Stimulated activated CD4-positive, alpha-beta T cell treated with anti-CD3 and anti-CD28 coated beads, Interleukin-12 subunit alpha, Interleukin-12 subunit beta, amount 100 ng/mL, for 4 hours (primary cell): ENCODE data around the gene ATRN.
"Not testable (repeated sequence)": the region's sequence is repeated elsewhere in the genome, so short reads cannot be mapped to it uniquely, and the experiment has no call there.

Experiments used
- DNase-seq: peaks from one replicate; pipeline ENCODE4 v3.0.0-alpha.2; 2020

The ATRN gene

DNA sequence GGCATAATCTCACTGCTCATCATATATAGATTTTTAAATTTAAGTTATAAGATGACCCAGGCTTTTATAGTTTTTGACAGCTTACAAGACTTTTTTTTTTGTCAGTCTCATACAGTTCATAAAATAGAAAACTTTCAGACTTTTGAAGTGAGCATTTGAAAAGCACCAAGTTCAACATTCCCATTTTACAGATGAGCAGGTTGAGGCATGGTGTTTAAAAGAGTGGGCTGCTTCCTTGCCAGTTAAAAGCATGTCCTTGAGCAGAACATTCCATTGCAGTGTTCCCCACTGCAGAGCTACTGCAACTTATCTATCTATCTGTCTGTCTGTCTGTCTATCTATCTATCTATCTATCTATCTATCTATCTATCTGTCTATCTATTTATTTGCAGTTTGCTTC lies 105.5 kb downstream of the ATRN start:
- DNase-seq, result no peak

DNA sequence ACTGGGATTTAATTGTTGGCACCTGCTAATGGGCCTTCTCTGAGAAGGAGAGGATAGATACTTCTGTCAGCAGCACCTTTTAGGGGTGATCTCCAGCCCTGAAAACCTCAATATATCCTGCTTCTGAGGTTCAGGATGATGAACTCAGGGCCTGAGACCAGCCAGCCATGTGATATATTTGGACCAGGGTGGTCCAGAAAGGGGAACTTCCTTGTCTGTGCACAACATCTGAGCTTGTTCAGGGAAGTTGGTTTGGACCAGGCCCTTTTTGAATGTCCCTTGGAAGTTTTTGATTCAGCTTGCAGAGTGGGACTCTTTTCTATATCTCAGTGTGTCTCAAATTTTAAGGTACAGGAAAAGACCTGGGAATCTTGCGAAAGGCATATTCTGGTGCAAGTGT lies 106.5 kb downstream of the ATRN start:
- no peak for DNase-seq

DNA sequence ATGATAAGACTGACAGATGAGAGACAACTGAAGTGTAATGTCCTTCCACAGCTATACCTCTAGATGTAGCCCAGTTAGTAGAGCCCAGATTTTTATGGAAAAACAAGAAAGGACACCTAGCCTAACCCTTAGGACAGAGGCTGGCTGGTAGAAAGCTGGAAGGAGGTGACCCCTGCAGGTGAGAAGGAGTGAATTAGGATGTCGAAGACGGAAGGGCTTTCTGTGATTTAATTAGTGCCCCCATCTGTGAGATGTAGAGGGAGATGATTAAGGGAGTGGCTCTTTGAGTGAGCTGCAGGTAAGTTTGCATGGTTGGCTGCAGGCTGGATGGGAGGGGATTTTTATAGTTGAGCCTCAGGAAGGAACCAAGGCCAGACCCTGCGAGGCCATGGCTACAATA lies 109.6 kb downstream of the ATRN start:
- no peak for DNase-seq

DNA sequence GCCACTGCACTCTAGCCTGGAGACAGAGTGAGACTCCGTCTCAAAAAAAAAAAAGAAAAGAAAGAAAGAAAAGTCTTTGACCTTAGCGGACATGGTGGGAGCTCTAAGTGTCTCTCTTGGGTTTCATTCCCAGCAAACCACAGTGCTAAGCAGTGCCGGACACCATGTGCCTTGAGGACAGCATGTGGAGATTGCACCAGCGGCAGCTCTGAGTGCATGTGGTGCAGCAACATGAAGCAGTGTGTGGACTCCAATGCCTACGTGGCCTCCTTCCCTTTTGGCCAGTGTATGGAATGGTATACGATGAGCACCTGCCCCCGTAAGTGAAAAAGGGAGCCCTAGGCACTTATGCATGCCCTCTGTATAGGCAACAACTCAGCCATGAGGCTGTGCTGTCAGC lies 112.9 kb downstream of the ATRN start:
- no peak for DNase-seq

DNA sequence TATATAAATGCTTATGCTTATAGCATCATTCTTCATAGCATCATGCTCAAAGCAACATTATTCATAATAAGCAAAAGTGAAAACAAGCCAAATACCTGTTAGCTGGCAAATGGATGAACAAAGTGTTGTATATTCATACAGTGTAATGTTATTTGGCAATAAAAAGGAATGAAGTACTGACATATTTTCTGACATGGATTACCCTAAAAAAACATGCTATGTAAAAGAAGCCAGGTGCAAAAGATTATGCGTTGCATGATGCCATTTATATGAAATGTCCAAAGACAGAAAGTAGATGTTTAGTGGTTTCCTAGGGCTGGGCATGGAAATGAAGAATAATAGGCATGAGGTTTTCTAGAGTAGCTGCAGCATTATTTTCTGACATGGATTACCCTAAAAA lies 115.3 kb downstream of the ATRN start:
- DNase-seq, result no peak

DNA sequence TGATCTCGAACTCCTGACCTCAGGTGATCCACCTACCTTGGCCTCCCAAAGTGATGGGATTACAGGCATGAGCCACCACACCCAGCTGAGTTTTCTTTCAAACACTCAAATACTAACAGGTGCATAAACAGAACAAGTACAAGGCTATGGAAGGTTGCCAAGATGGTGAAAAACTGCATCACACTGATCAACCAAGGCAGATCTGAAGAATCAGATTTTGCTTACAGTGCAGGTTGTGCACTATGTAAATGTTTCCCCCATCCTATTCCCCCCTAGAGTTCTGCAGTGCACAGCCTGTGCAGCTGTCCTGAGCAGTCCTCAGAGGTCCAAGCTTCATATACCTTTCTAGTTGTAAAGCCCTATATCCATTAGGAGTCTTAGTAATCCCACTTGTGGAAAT lies 119.3 kb downstream of the ATRN start:
- no peak for DNase-seq

DNA sequence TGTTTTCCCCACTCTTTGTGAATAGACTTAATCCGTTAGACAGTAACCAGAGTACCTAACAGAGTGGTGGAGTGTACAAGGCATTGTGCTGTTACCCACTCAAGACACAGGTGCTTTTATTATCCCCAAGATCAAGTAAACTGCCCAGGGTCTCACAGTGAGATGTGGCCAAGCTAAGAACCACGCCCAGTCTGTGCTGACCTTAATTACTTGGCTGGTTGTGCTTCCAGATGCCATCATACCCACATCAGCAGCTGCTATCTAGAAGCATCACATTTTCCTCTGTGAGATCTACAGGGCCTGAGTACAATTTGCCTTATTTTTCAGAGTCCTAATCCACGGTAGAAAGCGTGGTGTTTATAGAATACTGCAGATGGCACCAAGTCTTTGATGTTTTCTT lies 122.1 kb downstream of the ATRN start:
- no peak for DNase-seq

DNA sequence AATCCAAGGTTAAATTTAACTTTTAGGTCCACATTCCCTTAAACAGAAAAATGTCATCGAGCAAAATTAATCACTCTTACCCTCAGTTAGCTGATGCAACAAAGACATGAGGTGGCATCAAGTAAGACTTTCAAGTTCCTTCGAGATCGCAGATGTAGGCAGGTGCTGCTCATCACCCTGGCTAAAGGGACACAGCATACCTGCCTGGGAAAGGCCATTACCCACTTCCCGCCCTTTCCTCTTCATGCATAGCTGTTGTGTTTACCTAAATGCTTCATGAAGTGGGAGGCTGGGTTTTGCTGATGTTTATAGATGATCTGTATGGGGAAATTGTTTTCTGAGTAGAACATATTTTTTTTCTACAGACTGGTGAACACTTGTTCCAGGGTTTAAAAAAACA lies 124.7 kb downstream of the ATRN start:
- DNase-seq, result no peak

DNA sequence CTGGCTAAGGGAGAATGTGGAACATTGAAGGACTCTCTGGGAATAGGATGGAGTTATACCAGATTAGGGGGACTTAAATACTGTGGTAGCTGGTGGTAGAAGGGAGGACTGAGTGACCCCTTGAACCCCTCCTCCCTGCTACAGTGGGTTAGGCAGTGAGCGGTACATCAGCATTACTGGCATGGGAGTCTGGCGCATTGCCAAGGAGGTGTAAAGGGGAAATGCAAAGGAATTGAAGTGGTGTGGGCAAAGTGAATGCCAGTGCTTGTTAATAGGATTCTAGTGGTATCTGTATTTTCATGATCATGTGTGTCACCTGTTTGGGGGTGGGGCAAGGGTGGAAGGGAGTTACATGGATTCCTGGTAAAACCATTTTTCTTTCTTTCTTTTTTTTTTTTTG lies 132.3 kb downstream of the ATRN start:
- DNase-seq, result no peak

DNA sequence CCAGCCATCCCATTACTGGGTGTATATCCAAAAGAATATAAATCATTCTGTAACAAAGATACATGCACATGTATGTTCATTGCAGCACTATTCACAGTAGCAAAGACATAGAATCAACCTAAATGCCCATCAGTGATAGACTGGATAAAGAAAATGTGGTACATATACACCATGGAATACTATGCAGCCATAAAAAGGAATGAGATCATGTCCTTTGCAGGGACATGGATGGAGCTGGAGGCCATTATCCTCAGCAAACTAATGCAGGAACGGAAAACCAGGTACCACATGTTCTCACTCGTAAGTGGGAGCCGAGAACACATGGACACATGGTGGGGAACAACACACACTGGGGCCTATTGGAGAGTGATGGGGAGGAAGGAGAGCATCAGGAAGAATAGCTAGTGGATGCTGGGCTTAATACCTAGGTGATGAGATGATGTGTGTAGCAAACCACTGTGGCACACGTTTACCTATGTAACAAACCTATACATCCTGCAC lies 134.6 kb downstream of the ATRN start:
- not testable (repeated sequence) for DNase-seq

DNA sequence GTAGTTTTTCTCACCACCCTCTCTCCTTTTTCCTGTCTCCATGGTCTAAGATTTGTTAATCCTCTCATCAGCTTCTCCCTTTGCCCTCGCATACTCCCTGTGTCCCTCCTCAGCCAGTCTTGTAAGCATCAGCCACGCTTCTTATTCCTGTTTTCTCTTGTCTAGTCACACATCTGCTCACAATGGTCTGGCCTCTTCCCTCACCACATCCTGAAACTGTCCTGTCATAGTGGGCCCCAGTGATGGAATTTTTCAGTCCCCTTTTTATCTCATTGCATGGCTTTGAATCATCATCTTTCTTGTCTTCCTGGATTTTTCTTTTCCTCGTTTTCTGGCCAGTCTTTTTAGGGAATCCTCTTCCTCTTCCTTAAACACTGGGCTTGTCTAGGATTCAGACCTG lies 135.2 kb downstream of the ATRN start:
- no peak for DNase-seq

DNA sequence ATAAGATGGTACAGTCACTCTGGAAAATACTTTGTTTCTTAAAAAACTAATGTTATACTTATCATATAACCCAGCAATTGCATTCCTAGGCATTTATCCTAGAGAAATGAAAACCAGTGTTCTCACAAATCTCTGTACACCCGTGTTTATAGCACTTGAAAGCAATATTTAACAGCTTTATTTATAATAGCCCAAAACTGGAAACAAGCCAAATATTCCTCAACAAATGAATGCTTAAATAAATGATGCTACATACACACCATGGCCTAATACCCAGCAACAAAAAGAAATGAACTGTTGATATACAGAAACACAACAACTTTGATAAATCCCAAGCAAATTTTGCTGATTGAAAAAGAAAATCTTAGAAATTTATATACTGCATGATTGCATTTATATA lies 141.1 kb downstream of the ATRN start:
- no peak for DNase-seq

DNA sequence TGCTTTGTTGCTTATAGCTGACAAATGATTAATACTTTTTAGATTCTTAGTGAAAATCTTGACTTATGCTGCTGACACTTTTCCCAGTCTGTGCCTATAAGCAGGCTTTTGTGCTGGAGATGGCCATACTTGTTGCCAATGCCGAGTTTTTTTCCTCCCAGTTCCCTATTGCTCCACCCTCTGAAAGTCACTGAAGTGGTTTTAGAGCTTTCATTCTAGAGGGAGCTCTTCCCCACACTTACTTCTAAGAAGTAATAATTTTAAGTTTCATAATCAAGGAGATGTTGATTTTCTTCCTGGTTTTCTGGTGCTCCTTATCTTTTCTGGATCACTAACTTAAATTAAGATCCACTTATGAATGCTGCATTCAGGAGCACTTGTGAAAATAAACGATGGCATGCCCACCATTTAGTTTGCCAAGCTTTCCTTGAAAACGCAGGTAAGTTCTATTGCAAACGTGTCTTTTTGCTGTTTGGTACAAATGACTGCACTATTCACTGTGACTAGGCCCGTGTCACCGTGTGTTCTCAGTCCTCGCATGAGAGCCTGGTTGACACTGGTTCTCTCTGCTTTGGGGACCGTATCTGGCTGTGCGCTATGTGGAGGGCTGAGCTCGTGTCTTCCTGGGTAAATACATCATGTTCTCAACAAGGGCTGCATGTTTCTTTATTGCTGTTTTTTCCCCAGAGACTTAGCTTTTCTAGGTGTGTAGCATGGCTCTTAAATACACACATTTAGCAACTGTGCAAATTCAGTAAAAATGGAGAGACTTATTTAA lies 142.2 kb downstream of the ATRN start:
- no peak for DNase-seq

DNA sequence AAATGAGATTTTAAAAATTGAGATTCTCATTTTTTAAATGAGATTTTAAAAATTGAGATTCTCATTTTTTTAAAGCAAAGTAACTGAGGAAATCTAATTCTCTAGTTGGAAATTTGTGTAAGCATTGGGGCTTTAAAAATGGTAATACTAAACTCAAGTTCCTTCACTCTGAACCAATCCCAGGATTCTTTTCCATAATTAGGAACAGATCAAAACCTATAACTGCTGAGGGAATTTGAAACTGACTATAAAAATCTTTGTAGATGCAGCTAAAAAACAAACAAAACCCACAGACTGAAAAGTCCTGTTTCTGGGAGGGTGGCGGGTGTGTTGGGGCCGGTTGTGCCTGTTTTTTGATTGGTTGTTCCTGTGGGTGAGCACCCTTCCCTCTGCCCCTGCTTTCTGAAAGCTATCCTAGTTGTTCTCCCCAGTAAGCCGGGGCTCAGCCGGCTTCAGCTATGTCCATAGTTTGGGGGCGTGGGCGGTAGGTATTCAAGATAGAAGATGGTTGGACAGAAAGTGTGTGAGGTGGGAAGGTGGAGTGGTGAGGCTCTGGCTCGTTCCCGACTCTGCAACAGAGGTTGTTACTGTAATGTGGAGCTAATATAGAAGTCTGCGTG lies 143.1 kb downstream of the ATRN start:
- no peak for DNase-seq

DNA sequence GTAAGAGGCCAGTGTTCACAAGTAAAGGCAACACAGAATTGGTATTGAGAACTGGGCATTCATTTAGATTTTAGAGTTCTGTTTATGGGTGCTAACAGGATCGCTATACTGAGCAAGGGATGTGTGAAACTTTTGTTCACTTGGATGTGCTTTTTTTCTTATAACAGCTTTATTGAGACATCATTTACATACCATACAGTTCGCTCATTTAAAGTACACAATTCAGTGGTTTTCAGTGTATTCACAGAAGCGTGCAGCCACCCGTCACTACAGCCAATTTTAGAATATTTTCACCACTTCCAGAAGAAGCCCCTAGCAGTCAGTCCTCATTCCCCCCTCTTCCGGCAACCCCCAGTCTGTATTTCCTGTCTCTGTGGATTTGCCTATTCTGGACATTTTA lies 143.6 kb downstream of the ATRN start:
- no peak for DNase-seq

DNA sequence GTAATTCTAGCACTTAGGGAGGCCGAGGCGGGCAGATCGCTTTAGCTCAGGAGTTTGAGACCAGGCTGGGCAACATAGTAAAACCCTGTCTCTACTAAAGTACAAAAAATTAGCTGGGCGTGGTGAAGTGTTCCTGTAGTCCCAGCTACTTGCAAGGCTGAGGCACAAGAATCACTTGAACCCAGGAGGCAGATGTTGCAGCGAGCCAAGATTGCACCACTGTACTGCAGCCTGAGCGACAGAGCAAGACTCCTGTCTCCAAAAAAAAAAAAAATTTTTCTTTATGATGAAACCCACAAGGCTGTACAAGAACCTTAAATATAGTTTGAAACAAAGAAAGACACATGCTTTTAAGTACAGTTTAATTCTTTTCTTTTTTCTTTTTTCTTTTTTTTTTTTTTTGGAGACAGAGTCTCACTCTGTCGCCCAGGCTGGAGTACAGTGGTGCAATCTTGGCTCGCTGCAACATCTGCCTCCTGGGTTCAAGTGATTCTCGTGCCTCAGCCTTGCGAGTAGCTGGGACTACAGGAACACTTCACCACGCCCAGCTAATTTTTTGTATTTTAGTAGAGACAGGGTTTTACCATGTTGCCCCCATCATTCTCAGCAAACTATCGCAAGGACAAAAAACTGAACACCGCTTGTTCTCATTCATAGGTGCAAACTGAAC lies 144.5 kb downstream of the ATRN start:
- DNase-seq, result not testable (repeated sequence)

DNA sequence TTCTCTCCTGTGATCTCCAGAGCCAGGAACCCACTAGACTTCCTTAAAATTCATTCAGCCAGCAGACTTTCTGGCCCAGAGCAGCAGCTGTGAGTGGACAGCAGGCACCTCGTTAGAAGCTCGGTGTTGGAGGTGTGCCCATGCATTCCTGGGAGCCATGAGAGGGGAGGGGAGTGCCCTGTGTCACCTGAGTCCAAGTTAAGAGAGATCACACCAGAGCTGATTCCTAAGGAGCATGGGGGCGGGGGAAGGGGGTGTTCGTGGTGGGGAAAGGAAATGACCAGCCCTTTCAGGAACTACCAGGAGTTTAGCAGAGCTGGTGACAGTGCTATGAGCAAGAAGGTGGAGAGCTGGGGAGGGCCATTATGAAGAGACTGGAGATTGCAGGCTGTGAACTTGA lies 145.4 kb downstream of the ATRN start:
- DNase-seq, result no peak

DNA sequence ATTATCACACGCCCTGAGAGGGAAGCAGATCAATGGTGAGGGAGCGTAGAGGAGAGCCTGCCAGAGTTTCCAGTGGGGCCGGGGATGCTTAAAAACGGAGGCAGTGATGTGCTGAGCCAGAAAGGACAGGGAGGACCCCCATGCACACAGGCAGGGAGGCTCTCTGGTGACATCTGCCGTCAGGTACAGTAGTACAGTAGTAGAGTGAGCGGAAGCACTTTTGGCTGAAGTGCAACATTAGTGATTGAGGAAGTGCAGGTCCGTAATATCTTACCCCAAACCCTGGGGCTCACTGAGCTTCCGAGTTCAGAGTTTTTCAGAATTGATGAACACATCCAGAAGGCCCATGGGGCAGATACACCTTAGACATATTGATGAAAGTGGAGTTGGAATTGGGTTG lies 150.3 kb downstream of the ATRN start:
- DNase-seq, result no peak

DNA sequence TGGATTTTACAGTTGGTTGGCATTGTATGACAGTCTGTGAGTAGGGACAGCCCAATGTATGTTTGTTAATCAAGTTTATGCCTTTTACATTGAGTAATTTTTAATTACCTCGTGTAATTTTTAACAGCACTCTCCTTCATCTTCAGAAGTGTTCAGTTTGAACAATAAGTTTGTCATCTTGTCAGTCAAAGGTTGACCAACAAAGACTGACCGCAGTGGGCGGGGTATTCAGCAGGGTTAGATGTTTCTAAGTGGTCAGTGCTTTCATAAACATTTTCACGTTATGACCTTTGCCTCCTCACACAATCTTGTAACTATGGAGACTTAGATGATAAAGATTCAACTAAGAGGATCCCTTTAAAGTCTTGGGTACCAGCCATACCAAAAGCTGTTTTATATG lies 151.6 kb downstream of the ATRN start:
- DNase-seq, result no peak

DNA sequence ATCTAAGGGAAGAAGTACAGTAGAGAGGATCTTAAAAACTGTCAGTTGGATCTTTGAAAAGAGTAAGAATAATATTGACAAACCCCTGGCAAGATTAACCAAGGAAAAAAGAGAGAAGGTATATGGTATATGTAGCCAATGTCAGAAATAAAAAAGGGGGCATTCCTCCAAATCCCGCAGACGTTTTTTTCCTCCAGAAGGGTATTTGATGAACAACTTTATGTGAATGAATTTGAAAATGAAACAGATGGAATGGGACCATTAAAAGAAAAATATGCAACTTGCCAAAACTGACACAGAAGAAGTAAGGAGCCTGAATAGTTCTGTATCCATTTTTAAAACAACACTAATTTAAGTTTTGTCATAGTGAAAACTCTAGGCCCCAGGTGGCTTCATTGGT lies 156.7 kb downstream of the ATRN start:
- DNase-seq, result no peak

DNA sequence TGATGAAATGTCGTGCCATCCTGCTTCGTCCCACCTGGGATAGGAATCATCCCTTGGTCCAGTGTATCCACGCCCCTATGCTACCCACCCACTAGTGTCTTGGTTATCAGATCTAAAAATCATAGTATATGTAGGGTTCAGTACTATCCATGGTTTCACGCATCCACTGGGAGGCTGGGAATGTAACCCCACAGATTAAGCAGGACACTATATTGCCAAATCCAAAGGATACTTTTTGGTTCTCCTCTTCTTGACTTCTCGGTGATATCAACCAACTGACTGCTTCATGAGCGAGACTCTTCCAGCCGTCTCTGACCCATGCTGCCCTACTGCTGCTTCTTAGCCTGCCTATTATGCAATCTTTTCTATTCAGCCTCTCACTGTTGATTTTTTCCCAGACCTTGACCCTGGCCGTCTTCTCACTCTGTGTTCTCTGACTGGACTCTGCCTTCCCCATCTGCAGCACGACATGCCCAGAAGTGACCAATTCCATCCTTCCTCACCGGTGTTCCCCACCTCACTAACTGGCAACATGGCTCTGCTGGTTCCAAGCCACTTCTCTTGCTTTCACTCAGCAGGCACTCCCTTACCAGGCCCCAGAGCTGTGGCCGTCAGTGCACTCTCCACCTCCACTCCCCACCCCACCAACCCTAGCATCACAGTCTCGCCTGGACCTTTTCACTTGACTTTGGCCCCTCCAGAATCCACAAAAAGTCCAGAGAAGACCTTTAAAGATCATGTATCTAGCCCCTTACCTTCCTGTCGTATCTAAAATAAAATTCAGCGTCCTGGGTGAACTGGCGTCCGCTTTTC lies 157.9 kb downstream of the ATRN start:
- no peak for DNase-seq

DNA sequence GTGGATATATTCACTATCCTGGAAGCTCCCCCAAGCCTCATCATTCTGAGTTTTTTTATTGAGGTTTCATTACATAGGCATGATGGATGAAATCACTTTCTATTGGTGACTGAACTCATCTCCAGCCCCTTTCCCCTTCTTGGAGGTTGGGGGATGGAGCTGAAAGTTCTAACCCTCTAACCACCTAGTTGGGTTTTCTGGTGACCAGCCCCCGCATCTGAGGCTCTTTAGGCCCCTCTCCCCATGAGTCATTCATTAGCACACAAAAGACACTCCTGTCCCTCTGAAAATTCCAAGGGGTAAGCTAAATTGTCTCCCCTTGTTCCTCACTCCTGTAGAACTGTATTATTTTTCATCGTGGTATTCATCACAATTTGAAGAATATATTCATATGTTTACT lies 159.1 kb downstream of the ATRN start:
- DNase-seq, result no peak

DNA sequence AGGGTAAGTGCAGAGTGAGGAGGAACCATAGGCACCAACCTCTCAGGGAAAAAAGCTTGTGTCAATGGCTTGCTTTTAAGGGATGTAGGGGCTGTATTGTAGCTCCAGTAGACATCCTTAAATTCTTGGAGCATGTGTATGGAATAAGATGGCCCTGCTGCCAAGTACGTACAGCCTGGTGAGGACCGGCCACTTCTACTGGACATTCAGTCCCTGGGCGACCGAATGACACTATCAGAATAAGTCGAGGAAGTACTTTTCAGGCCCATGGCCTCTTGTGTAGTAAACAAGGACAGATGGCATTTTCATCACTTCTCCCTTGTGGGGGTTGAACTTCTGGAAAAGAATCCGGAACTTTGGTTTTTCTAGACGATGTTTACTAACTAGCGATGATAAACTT lies 159.6 kb downstream of the ATRN start:
- no peak for DNase-seq
